ENCODE measurements around the gene GPR161. TPM values are rescaled to one million over a fixed set of nuclear protein-coding genes. Genes with fewer than 3 reads are reported as not detected.

GPR161 gene
- polyA plus RNA-seq, 1 experiment, result 20.4 TPM

DNA sequence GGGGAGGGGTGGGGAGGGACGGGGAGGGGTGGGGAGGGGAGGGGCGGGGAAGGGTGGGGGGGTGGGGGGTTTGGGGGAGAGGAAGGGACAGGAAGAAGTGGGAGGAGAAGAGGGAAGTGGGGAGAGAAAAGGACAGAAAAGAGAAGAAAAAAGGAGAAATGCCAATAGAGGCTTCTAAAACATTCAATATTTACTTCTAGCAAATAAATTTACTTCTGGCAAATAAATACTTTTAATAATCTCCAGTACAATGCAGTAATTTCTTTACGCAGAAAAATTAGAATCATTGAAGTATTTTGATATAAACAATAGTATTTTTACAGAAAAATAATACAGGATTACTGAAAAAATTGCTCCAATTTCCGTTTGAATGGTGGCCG, 9.4 kb upstream of the GPR161 start:
- no peak for DNase-seq (ENCODE audit: low read depth)

DNA sequence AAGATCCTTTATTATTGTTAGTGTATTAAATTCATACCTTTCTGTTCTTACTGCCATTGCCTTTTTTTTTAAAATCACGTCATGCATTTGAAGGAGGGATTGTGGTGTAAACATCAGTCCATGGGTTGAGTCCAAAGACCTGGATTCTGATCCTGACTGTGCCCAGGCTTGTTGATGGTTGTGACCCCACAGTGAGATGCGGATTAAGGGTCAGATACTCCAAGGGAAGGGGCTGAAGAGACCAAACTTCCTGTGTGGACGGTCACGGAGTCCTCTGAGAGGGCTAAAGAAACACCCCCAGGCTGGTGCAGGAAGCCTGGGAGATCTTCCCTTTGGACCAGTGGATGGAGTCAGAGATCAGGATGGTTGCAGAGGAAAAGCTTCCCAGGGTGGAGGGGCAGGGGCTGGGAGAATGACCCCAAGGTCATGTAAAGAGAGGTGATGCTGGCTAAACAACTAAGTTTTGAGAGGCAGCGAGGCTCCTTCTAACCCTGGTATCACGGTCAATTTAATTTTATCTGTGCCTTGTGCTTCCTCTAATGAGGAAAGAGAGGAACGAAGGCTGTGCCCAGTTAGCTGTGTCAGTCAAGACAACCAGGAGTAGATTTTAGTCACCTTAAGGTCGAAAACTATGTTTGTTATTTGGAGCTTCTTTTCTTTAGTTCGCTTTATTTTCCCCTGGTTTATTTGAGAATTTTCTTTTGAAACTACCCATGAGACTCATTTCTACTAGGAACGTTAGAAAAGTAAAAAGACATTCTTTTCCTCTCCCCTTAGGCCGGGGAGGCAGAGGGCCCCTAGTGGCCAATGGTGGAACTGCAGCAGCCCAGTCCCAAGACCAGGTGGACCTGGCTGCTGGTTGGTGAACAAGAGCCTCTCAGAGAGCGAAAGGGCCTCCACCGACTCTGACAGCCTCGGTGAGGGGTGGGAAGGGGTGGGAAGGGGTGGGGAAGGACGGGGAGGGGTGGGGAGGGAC, 8.7 kb upstream of the GPR161 start:
- POLR2A ChIA-PET, result no interaction called here
- H3K27me3 ChIP-seq (ENCODE audit: control insufficient read depth, insufficient read depth, low read length), result 0 out of 2 replicates have a peak, but pooled peaks cover 3% of the 10 kb centered on the region
- no peaks in the 10 kb centered on the region for H3K36me3 ChIP-seq (ENCODE audit: control insufficient read depth, insufficient read depth, low read length)
- peak; percentile 17 for DNase-seq (ENCODE audit: low read depth)
- CTCF ChIA-PET, result interaction anchor here (0.8 to 1.7 kb wide), 16 partner anchors 8 to 130 kb away, joined by 3 to 15 read pairs (median 4); no protein-coding TSS in a partner anchor
- TF ChIP-seq, protein P1, sequence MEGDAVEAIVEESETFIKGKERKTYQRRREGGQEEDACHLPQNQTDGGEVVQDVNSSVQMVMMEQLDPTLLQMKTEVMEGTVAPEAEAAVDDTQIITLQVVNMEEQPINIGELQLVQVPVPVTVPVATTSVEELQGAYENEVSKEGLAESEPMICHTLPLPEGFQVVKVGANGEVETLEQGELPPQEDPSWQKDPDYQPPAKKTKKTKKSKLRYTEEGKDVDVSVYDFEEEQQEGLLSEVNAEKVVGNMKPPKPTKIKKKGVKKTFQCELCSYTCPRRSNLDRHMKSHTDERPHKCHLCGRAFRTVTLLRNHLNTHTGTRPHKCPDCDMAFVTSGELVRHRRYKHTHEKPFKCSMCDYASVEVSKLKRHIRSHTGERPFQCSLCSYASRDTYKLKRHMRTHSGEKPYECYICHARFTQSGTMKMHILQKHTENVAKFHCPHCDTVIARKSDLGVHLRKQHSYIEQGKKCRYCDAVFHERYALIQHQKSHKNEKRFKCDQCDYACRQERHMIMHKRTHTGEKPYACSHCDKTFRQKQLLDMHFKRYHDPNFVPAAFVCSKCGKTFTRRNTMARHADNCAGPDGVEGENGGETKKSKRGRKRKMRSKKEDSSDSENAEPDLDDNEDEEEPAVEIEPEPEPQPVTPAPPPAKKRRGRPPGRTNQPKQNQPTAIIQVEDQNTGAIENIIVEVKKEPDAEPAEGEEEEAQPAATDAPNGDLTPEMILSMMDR (IDR thresholded peaks at IDR 0.05; ENCODE audit: insufficient read depth, low read depth, low read length), result peak; percentile 99
- no peak overlapping the region for H3K4me3 ChIP-seq (ENCODE audit: low read depth, low read length)

More for the DNA sequence above, 9.4 kb upstream of the GPR161 start:
- Histone ChIP-seq H3K27me3 (ENCODE audit: control insufficient read depth, insufficient read depth, low read length) (0 out of 2 replicates have a peak, but pooled peaks cover 3% of the 10 kb centered on the region), H3K36me3 (ENCODE audit: control insufficient read depth, insufficient read depth, low read length) (no peaks in the 10 kb centered on the region), H3K4me3 (ENCODE audit: low read depth, low read length) (no peak overlapping the region)
- ChIA-PET CTCF (interaction anchor here (0.8 to 2.1 kb wide), 12 partner anchors 9 to 95 kb away, joined by 3 to 15 read pairs (median 4); no protein-coding TSS in a partner anchor), POLR2A (no interaction called here)
- TF ChIP-seq, protein P1 (IDR thresholded peaks at IDR 0.05; ENCODE audit: insufficient read depth, low read depth, low read length), result no peak

DNA sequence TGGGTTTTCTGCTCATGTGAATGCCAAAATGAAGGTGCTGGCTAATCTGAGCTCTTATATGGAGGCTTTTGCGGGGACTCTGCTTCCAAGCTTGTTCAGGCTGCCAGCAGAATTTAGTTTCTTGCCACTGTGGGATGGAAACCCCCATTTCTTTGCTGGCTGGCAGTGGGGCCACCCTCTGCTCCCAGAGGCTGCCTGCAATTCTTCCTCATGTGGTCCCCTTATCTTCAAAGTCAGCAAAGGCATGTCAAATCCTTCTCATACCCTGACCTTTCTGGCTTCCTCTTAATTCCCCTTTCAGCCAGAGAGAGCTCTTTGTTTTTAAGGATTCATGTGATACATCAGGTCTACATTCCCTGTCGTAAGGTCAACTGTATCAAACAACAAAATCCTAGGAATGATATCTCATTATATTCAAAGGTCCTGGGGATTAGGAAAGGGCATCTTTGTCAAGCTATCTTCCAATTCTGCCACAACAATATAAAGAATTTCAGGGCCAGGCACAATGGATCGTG, 5.2 kb upstream of the GPR161 start:
- H3K4me3 ChIP-seq (ENCODE audit: low read depth, low read length), result no peak overlapping the region
- ChIA-PET CTCF (interaction anchor here (1.6 kb wide), 1 partner anchor 60 kb away, joined by 3 read pairs; no protein-coding TSS in a partner anchor), POLR2A (no interaction called here)
- H3K36me3 ChIP-seq (ENCODE audit: control insufficient read depth, insufficient read depth, low read length), result no peaks in the 10 kb centered on the region
- 0 out of 2 replicates have a peak, but pooled peaks cover 3% of the 10 kb centered on the region for H3K27me3 ChIP-seq (ENCODE audit: control insufficient read depth, insufficient read depth, low read length)
- TF ChIP-seq, protein P1 (IDR thresholded peaks at IDR 0.05; ENCODE audit: insufficient read depth, low read depth, low read length), result no peak
- DNase-seq (ENCODE audit: low read depth), result no peak

DNA sequence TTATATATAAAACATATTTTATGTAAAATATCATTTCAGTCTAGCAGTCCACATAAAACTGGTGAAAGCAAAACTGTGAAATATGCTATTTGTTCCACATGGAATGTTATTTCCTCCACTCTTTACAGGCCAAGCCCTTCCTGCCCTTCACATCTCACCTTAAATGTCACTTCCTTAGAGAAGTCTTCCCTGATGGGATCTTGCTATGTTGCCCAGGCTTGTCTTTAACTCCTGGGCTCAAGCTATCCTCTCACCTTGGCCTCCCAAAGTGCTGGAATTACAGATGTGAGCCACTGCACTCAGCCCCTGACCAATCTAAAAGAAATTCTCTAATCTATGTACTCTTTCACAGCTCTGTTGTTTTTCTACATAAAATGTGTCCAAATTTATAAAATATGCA, 2.3 kb upstream of the GPR161 start:
- TF ChIP-seq, protein P1 (IDR thresholded peaks at IDR 0.05; ENCODE audit: insufficient read depth, low read depth, low read length), result no peak
- H3K4me3 ChIP-seq (ENCODE audit: low read depth, low read length), result no peak overlapping the region
- ChIA-PET CTCF (interaction anchor here (1.4 to 1.5 kb wide), 2 partner anchors 9 to 56 kb away, joined by 3 to 4 read pairs; no protein-coding TSS in a partner anchor), POLR2A (no interaction called here)
- no peak for DNase-seq (ENCODE audit: low read depth)
- no peaks in the 10 kb centered on the region for H3K36me3 ChIP-seq (ENCODE audit: control insufficient read depth, insufficient read depth, low read length)
- 0 out of 2 replicates have a peak, but pooled peaks cover 3% of the 10 kb centered on the region for H3K27me3 ChIP-seq (ENCODE audit: control insufficient read depth, insufficient read depth, low read length)

DNA sequence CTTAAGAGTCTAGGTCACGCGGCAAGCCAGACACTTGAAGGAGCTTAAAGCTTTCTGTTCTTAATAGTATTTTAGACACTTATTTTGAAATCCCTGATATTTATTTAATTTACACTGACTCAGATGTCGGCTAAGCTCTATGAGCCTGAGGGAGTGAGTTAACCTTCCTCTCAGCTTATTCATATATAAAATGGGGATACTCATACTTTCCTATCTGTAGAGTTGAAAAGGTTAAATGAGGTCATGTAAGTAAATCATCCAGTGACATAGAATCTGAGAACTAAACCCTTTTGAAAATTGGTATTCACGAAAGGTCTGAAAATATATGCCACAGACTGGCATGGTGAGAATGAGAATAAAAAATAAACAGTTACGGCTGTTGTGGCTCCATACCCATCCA, 1.4 kb upstream of the GPR161 start:
- ChIA-PET POLR2A (no interaction called here), CTCF (interaction anchor here (0.7 to 1.5 kb wide), 5 partner anchors 10 to 55 kb away, joined by 3 to 4 read pairs (median 3); no protein-coding TSS in a partner anchor)
- Histone ChIP-seq H3K27me3 (ENCODE audit: control insufficient read depth, insufficient read depth, low read length) (0 out of 2 replicates have a peak, but pooled peaks cover 3% of the 10 kb centered on the region), H3K36me3 (ENCODE audit: control insufficient read depth, insufficient read depth, low read length) (no peaks in the 10 kb centered on the region), H3K4me3 (ENCODE audit: low read depth, low read length) (no peak overlapping the region)
- DNase-seq (ENCODE audit: low read depth), result no peak
- TF ChIP-seq, protein P1 (IDR thresholded peaks at IDR 0.05; ENCODE audit: insufficient read depth, low read depth, low read length), result no peak
